Prostate gland (tissue), 2 donors: ENCODE results near the gene FGF22. TPM values are rescaled to one million over a fixed set of nuclear protein-coding genes. Genes with fewer than 3 reads are reported as not detected.

Experiments
- DNase-seq: peaks from one replicate; pipeline ENCODE4 v3.0.0-alpha.2; 2019; ENCODE audit warnings: low spot score
- H3K27ac ChIP-seq, 2 donors: fragments of 200-600 bp; sonication (generic); 2 replicates each; pipeline ENCODE4 v1.5.1; 2017 to 2019
- H3K27me3 ChIP-seq: fragments of 200-600 bp; sonication (generic); replicated peaks from 2 replicates; pipeline ENCODE4 v1.5.1; 2019; ENCODE audit not compliant: insufficient read depth
- H3K36me3 ChIP-seq, 2 donors: fragments of 200-600 bp; sonication (generic); 1 replicate in 1 of 2; 2 replicates in 1 of 2; pipeline versions ENCODE4 v1.5.1 to v1.8.1; 2017 to 2019
- H3K4me1 ChIP-seq: fragments of 200-600 bp; sonication (generic); replicated peaks from 2 replicates; pipeline ENCODE4 v1.5.1; 2019
- H3K4me3 ChIP-seq, 2 donors: fragments of 200-600 bp; sonication (generic); 2 replicates each; pipeline ENCODE4 v1.5.1; 2017 to 2019
- H3K9me3 ChIP-seq: fragments of 200-600 bp; sonication (generic); 2 replicates; pipeline ENCODE4 v1.5.1; 2017
- CTCF ChIP-seq, 4 experiments: fragments of 200-600 bp in 2 of 4; fragments of 450-650 bp in 2 of 4; sonication (generic) in 2 of 4; IDR thresholded peaks; 1 replicate in 3 of 4; 2 replicates in 1 of 4; pipeline ENCODE4 v1.5.1; 2016 to 2019; ENCODE audit warnings: antibody characterized with exemption in 4 of 4, mild to moderate bottlenecking in 2 of 4, moderate library complexity in 2 of 4
- POLR2A ChIP-seq: fragments of 450-650 bp; IDR thresholded peaks from one replicate; pipeline ENCODE4 v1.6.1; 2016; ENCODE audit warnings: antibody characterized with exemption, mild to moderate bottlenecking
- POLR2AphosphoS5 ChIP-seq: sonication (generic); formaldehyde crosslinking; IDR thresholded peaks from one replicate; pipeline ENCODE4 v1.6.1; 2017; ENCODE audit warnings: antibody characterized with exemption
- WGBS: methylation state at CpG from one replicate; pipeline ENCODE4 v1.1.5; 2018; 5-methylcytosine and 5-hydroxymethylcytosine counted together
- intact Hi-C: fragments of 100-400 bp; cut with DNase I; formaldehyde crosslinking; loops from one replicate; pipeline ENCODE4 v1.14.2; 2022
- total RNA-seq, 2 donors: library from RNA; depleted of rRNA; stranded (reverse); fragments of >200 nt; gene quantifications; one replicate each; pipeline ENCODE4 v1.1.0, GENCODE V29; 2016

Gene FGF22
- total RNA-seq, 2 donors from 2014 or later: 4.4 TPM; not detected in 1

GRCh38 chr19:687569-688166, 48.0 kb downstream of the FGF22 start:
- TF ChIP-seq CTCF (IDR thresholded peaks at IDR 0.05) (no peak), POLR2A (no peak), POLR2AphosphoS5 (no peak)

DNA sequence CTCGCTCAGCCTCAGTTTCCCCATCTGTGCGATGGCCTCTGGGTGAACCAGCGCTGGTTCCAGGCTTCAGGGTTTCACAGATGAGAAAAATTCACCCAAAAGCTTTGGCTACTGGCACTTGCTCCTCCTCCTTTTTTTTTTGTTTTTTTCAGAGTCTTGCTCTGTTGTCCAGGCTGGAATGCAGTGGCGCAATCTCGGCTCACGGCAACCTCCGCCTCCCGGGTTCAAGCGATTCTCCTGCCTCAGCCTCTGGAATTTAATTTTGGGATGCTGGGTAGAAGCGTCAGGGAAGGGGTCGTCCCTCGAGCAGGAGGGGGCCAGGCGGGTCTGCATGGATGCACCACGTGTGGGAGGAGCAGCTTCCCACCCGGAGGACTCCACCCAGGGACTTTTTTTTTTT, 48.5 kb downstream of the FGF22 start:
- no peaks in the 10 kb centered on the region for H3K36me3 ChIP-seq
- H3K27ac ChIP-seq: no peak overlapping the region
- 43% methylated on average over 15 of the region's 15 CpGs for WGBS
- intact Hi-C loops: no loop called here
- H3K9me3 ChIP-seq: no peaks in the 10 kb centered on the region
- H3K27me3 ChIP-seq: no peaks in the 10 kb centered on the region
- no peaks in the 10 kb centered on the region for H3K4me1 ChIP-seq
- TF ChIP-seq POLR2AphosphoS5 (no peak), CTCF (IDR thresholded peaks at IDR 0.05) (no peak)
- DNase-seq: no peak
- no peak overlapping the region for H3K4me3 ChIP-seq

More at GRCh38 chr19:687569-688166, 48.0 kb downstream of the FGF22 start:
- Histone ChIP-seq H3K4me1 (no peaks in the 10 kb centered on the region), H3K4me3 (no peak overlapping the region), H3K27me3 (no peaks in the 10 kb centered on the region), H3K36me3 (no peaks in the 10 kb centered on the region), H3K27ac (no peak overlapping the region), H3K9me3 (no peaks in the 10 kb centered on the region)
- intact Hi-C loops: no loop called here
- WGBS: 89% methylated on average over 11 of the region's 11 CpGs
- no peak for DNase-seq

DNA sequence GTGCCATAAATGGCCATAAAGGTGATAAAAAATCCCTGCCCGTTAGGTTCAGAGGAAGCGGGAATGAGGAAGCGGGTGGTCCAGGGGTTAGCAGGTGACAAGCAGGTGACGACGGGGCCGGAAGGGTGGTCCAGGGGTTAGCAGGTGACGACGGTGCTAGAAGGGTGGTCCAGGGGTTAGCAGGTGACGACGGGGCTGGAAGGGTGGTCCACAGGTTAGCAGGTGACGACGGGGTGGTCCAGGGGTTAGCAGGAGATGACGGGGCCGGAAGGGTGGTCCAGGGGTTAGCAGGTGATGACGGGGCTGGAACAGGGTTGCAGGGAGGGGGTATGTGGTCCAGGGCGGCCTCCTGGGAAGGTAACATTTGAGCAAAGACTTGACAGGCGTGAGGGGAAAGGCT, 49.3 kb downstream of the FGF22 start:
- Histone ChIP-seq H3K36me3 (no peaks in the 10 kb centered on the region), H3K9me3 (no peaks in the 10 kb centered on the region), H3K4me1 (no peaks in the 10 kb centered on the region), H3K27me3 (no peaks in the 10 kb centered on the region), H3K4me3 (no peak overlapping the region), H3K27ac (no peak overlapping the region)
- DNase-seq: no peak
- TF ChIP-seq POLR2A: no peak
- no peak for TF ChIP-seq CTCF (IDR thresholded peaks at IDR 0.05)
- no peak for TF ChIP-seq POLR2AphosphoS5
- 71% methylated on average over 17 of the region's 17 CpGs for WGBS
- intact Hi-C loops: no loop called here

DNA sequence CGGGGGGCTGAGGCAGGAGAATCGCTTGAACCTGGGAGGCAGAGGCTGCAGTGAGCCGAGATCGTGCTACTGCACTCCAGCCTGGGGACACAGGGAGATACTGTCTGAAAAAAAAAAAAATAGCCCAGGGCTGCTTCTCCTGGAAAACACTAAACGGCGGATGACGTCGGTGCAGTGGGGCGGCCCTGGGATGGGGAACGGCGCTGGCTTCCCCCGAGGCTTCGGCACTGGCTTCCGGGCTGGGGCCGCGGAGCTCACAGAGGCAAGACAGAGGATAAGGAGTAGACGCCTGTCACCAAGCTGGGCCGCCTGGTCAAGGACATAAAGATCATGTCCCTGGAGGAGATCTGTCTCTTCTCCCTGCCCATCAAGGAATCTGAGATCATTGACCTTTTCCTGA, 50.5 kb downstream of the FGF22 start:
- DNase-seq: no peak
- H3K4me3 ChIP-seq: no peak overlapping the region
- intact Hi-C loops: no loop called here
- TF ChIP-seq POLR2A (no peak), CTCF (IDR thresholded peaks at IDR 0.05) (no peak), POLR2AphosphoS5 (no peak)
- H3K9me3 ChIP-seq: no peaks in the 10 kb centered on the region
- no peaks in the 10 kb centered on the region for H3K36me3 ChIP-seq
- H3K27ac ChIP-seq: no peak overlapping the region
- no peaks in the 10 kb centered on the region for H3K4me1 ChIP-seq
- WGBS: 78% methylated on average over 18 of the region's 18 CpGs
- no peaks in the 10 kb centered on the region for H3K27me3 ChIP-seq

Other genes starting within 250 kb of the FGF22 start
- gene C2CD4C, start 230.7 kb upstream of the FGF22 start, total RNA-seq: 1 to 10 TPM in 1 of 2 donors, under 1 TPM in 1; 0.59 to 3.1 TPM
- 10 to 100 TPM; 52.2 to 83.4 TPM for gene SHC2, start 178.8 kb upstream of the FGF22 start, total RNA-seq
- gene MADCAM1, start 143.4 kb upstream of the FGF22 start, total RNA-seq: under 1 TPM; 0.80 to 0.91 TPM
- gene TPGS1, start 132.4 kb upstream of the FGF22 start, total RNA-seq: 10 to 100 TPM; 90.0 to 94.9 TPM
- gene CDC34, start 108.1 kb upstream of the FGF22 start, total RNA-seq: 100 to 1,000 TPM in 1 of 2 donors, 10 to 100 TPM in 1; 93.4 to 159 TPM
- under 1 TPM in 1 of 2 donors, not detected in 1; 0.68 TPM for gene GZMM, start 95.8 kb upstream of the FGF22 start, total RNA-seq
- gene BSG, start 67.3 kb upstream of the FGF22 start, total RNA-seq: 1,000 to 10,000 TPM in 1 of 2 donors, 100 to 1,000 TPM in 1; 557 to 1,261 TPM
- gene HCN2, start 50.0 kb upstream of the FGF22 start, total RNA-seq: 1 to 10 TPM in 1 of 2 donors, under 1 TPM in 1; 0.14 to 8.5 TPM
- 100 to 1,000 TPM in 1 of 2 donors, 10 to 100 TPM in 1; 34.7 to 106 TPM for gene POLRMT, start 6.3 kb upstream of the FGF22 start, total RNA-seq
- 100 to 1,000 TPM in 1 of 2 donors, 10 to 100 TPM in 1; 70.7 to 109 TPM for gene RNF126, start 23.3 kb downstream of the FGF22 start, total RNA-seq
- 100 to 1,000 TPM in 1 of 2 donors, 10 to 100 TPM in 1; 69.3 to 241 TPM for gene FSTL3, start 36.5 kb downstream of the FGF22 start, total RNA-seq
- gene PRSS57, start 55.6 kb downstream of the FGF22 start, total RNA-seq: 1 to 10 TPM in 1 of 2 donors, not detected in 1; 1.7 TPM
- gene PALM, start 69.1 kb downstream of the FGF22 start, total RNA-seq: 10 to 100 TPM; 40.9 to 58.7 TPM
- gene MISP, start 111.2 kb downstream of the FGF22 start, total RNA-seq: 1 to 10 TPM; 7.3 to 9.3 TPM
- 100 to 1,000 TPM; 153 to 222 TPM for gene PTBP1, start 157.6 kb downstream of the FGF22 start, total RNA-seq
- gene PLPPR3, start 182.1 kb downstream of the FGF22 start, total RNA-seq: 10 to 100 TPM in 1 of 2 donors, under 1 TPM in 1; 0.27 to 20.3 TPM
- gene AZU1, start 188.0 kb downstream of the FGF22 start, total RNA-seq: 1 to 10 TPM in 1 of 2 donors, not detected in 1; 6.9 TPM
- gene PRTN3, start 201.1 kb downstream of the FGF22 start, total RNA-seq: 1 to 10 TPM in 1 of 2 donors, not detected in 1; 2.6 TPM
- gene ELANE, start 212.4 kb downstream of the FGF22 start, total RNA-seq: 1 to 10 TPM in 1 of 2 donors, not detected in 1; 1.4 TPM
- gene CFD, start 219.8 kb downstream of the FGF22 start, total RNA-seq: 100 to 1,000 TPM in 1 of 2 donors, 10 to 100 TPM in 1; 92.2 to 167 TPM